HepG2 (cell line): ENCODE data around the gene TEX22. TPM values are rescaled to one million over a fixed set of nuclear protein-coding genes. Genes with fewer than 3 reads are reported as not detected.
A peak's percentile ranks its signal among the peaks of the same experiment; 100 is the strongest.

Experiments
- ATAC-seq: fragments of 200-7000 bp; cut with Tn5 transposase; 3 replicates; pipeline ENCODE4 v1.9.1; 2020; ENCODE audit warnings: mild to moderate bottlenecking, moderate library complexity
- BruUV-seq: library from RNA; stranded (reverse); fragments of 400-500 nt; replicated peaks from 2 replicates; lab custom pipeline; 2021; lab: Mats Ljungman, UMichigan
- CTCF ChIA-PET: fragments of 300-600 bp; formaldehyde crosslinking; extraction: SDS; loops from one replicate; lab custom pipeline; 2021; ENCODE audit warnings: low total read pairs, inconsistent platforms, low intra/inter-chr PET ratio; lab: Yijun Ruan, JAX
- POLR2A ChIA-PET: fragments of 350-600 bp; sonication (Branson Sonifier 250); formaldehyde crosslinking; loops from one replicate; lab custom pipeline; 2020; ENCODE audit warnings: antibody characterized with exemption, inconsistent platforms; lab: Yijun Ruan, JAX
- DNase-seq: peaks from one replicate; pipeline ENCODE4 v3.0.0-alpha.2; 2015; ENCODE audit warnings: low spot score
- FAIRE-seq: peaks from 3 replicates; lab custom pipeline; 2011; peaks lifted over from hg19 to GRCh38; lab: Jason Lieb, UNC
- H2AFZ ChIP-seq: one replicate; pipeline ENCODE4 v1.6.1; 2011; ENCODE audit warnings: low read length, inconsistent platforms
- H3K27ac ChIP-seq: fragments of 300-600 bp; 3 replicates; pipeline ENCODE4 v1.8.0; 2011; ENCODE audit warnings: mixed run types, mild to moderate bottlenecking, mixed read lengths, low read length, inconsistent platforms; ENCODE audit not compliant: insufficient read depth; ENCODE audit errors: extremely low read length
- H3K27me3 ChIP-seq, 2 experiments: fragments of 200-600 bp in 1 of 2; 2 replicates in 1 of 2; 3 replicates in 1 of 2; pipeline versions ENCODE4 v1.6.0 to v1.8.0; 2011; ENCODE audit warnings: low read length in 2 of 2, mild to moderate bottlenecking in 2 of 2, moderate library complexity in 2 of 2, inconsistent platforms in 1 of 2; ENCODE audit not compliant: insufficient read depth in 2 of 2, control insufficient read depth in 1 of 2
- H3K36me3 ChIP-seq, 2 experiments: fragments of 200-600 bp in 1 of 2; replicated peaks in 1 of 2; 2 replicates in 1 of 2; 3 replicates in 1 of 2; pipeline versions ENCODE4 v1.5.1 to v1.8.0; 2011; ENCODE audit warnings: low read length in 2 of 2, inconsistent platforms in 1 of 2; ENCODE audit not compliant: insufficient read depth in 2 of 2, control insufficient read depth in 1 of 2
- H3K4me1 ChIP-seq: 2 replicates; pipeline ENCODE4 v1.5.1; 2012; ENCODE audit warnings: low read length, inconsistent platforms; ENCODE audit not compliant: insufficient read depth
- H3K4me2 ChIP-seq: 2 replicates; pipeline ENCODE4 v1.6.0; 2011; ENCODE audit warnings: low read depth, low read length, inconsistent platforms
- H3K4me3 ChIP-seq, 3 experiments: fragments of 200-600 bp in 1 of 3; sonication (generic), shearing (Covaris generic) in 1 of 3; replicated peaks in 1 of 3; 2 replicates each; pipeline ENCODE4 v1.5.1; 2011 to 2016; ENCODE audit warnings: low read length in 3 of 3, inconsistent platforms in 2 of 3, low read depth in 2 of 3, mild to moderate bottlenecking in 2 of 3, control low read depth in 1 of 3, mixed read lengths in 1 of 3; ENCODE audit not compliant: insufficient read depth in 1 of 3
- H3K79me2 ChIP-seq: one replicate; pipeline ENCODE4 v1.6.1; 2011; ENCODE audit warnings: low read length, inconsistent platforms; ENCODE audit not compliant: insufficient read depth
- H3K9ac ChIP-seq: 2 replicates; pipeline ENCODE4 v1.6.0; 2011; ENCODE audit warnings: mild to moderate bottlenecking, low read depth, low read length, inconsistent platforms; ENCODE audit not compliant: insufficient read depth
- H3K9me3 ChIP-seq: 2 replicates; pipeline ENCODE4 v1.5.1; 2012; ENCODE audit warnings: mild to moderate bottlenecking, low read length
- H4K20me1 ChIP-seq: 2 replicates; pipeline ENCODE4 v1.6.0; 2011; ENCODE audit warnings: inconsistent platforms, mild to moderate bottlenecking, low read length, moderate library complexity; ENCODE audit not compliant: insufficient read depth
- DPF2 ChIP-seq: sonication (generic); formaldehyde crosslinking; IDR thresholded peaks from 2 replicates; pipeline ENCODE4 v1.4.0; 2020; ENCODE audit warnings: mild to moderate bottlenecking, low read depth, missing genetic modification reagents, borderline replicate concordance
- HOXA5 ChIP-seq: sonication (generic); formaldehyde crosslinking; IDR thresholded peaks from 2 replicates; pipeline ENCODE4 v1.4.0; 2020; ENCODE audit warnings: missing genetic modification reagents
- RBFOX2 ChIP-seq: fragments of 200-400 bp; formaldehyde crosslinking; IDR thresholded peaks from 2 replicates; pipeline ENCODE4 v1.6.1; 2017; ENCODE audit warnings: low read depth, mild to moderate bottlenecking, low read length
- RBM22 ChIP-seq: fragments of 200-400 bp; formaldehyde crosslinking; optimal IDR thresholded peaks from 2 replicates; pipeline ENCODE3; 2017; ENCODE audit warnings: mild to moderate bottlenecking, low read length, moderate library complexity
- TCF7L2 ChIP-seq: IDR thresholded peaks from 2 replicates; pipeline ENCODE4 v1.6.1; 2011; ENCODE audit warnings: mild to moderate bottlenecking, low read depth, low read length, moderate library complexity
- UBTF ChIP-seq: sonication (generic); formaldehyde crosslinking; IDR thresholded peaks from 2 replicates; pipeline ENCODE4 v1.4.0; 2020; ENCODE audit warnings: mild to moderate bottlenecking, missing genetic modification reagents
- ZKSCAN5 ChIP-seq: sonication (generic); formaldehyde crosslinking; IDR thresholded peaks from 2 replicates; pipeline ENCODE4 v1.5.1; 2020; ENCODE audit warnings: mild to moderate bottlenecking, missing genetic modification reagents
- ZNF251 ChIP-seq: sonication (generic); formaldehyde crosslinking; IDR thresholded peaks from 2 replicates; pipeline ENCODE4 v1.9.0; 2021; ENCODE audit warnings: mild to moderate bottlenecking, missing genetic modification reagents
- ZNF274 ChIP-seq: sonication (generic); formaldehyde crosslinking; IDR thresholded peaks from 2 replicates; pipeline ENCODE4 v1.5.1; 2020; ENCODE audit warnings: mild to moderate bottlenecking, missing genetic modification reagents
- ZNF34 ChIP-seq: sonication (generic); formaldehyde crosslinking; IDR thresholded peaks from 2 replicates; pipeline ENCODE4 v1.4.0; 2020; ENCODE audit warnings: mild to moderate bottlenecking, missing genetic modification reagents, borderline replicate concordance
- ZNF468 ChIP-seq: sonication (generic); formaldehyde crosslinking; IDR thresholded peaks from 2 replicates; pipeline ENCODE4 v1.8.0; 2022; ENCODE audit warnings: mild to moderate bottlenecking, moderate library complexity, missing genetic modification reagents
- ZNF672 ChIP-seq: sonication (generic); formaldehyde crosslinking; IDR thresholded peaks from 2 replicates; pipeline ENCODE4 v1.8.1; 2022; ENCODE audit warnings: missing genetic modification reagents
- ZSCAN5A ChIP-seq: sonication (generic); formaldehyde crosslinking; IDR thresholded peaks from 2 replicates; pipeline ENCODE4 v1.8.0; 2022; ENCODE audit warnings: mild to moderate bottlenecking, missing genetic modification reagents, borderline replicate concordance
- WGBS: methylation state at CpG from one replicate; pipeline ENCODE4 v1.1.6; 2017; ENCODE audit warnings: low lambda C conversion rate; 5-methylcytosine and 5-hydroxymethylcytosine counted together
- in situ Hi-C: cut with HindIII; loops from 2 replicates; pipeline ENCODE4 v1.10.0; 2017; ENCODE audit warnings: low pct_unique_long_range_greater_than_20kb; ENCODE audit not compliant: extremely low pct_ligation_motif_present
- intact Hi-C: fragments of 100-400 bp; cut with micrococcal nuclease; formaldehyde crosslinking; loops from one replicate; pipeline ENCODE4 v1.10.0; 2022; ENCODE audit not compliant: unreplicated experiment
- polyA plus RNA-seq, 8 experiments: library from polyadenylated mRNA; depleted of rRNA in 3 of 8; stranded (reverse) in 7 of 8; unstranded in 1 of 8; fragments of >200 nt; fragmentation: Illumina TruSeq in 4 of 8; extraction: Trizol in 4 of 8; gene quantifications; 2 replicates each; pipeline versions ENCODE4 v1.2.1 to v1.2.3, GENCODE V29; 2011 to 2016; ENCODE audit warnings: low read depth in 4 of 8, missing spikeins in 1 of 8, mixed read lengths in 1 of 8; ENCODE audit not compliant: insufficient read depth in 1 of 8
- total RNA-seq, 5 experiments: library from RNA; depleted of rRNA; stranded (reverse); fragments of >200 nt; fragmentation: Illumina TruSeq; extraction: Trizol; gene quantifications; 2 replicates each; pipeline ENCODE4 v1.2.3, GENCODE V29; 2016; ENCODE audit warnings: low read depth in 1 of 5

The TEX22 gene
- total and polyA plus RNA-seq, 2 of the 13 experiments (the other 11 are each of a cell fraction or from before 2014, with no cell fraction given), result 0.07 to 0.27 TPM

DNA sequence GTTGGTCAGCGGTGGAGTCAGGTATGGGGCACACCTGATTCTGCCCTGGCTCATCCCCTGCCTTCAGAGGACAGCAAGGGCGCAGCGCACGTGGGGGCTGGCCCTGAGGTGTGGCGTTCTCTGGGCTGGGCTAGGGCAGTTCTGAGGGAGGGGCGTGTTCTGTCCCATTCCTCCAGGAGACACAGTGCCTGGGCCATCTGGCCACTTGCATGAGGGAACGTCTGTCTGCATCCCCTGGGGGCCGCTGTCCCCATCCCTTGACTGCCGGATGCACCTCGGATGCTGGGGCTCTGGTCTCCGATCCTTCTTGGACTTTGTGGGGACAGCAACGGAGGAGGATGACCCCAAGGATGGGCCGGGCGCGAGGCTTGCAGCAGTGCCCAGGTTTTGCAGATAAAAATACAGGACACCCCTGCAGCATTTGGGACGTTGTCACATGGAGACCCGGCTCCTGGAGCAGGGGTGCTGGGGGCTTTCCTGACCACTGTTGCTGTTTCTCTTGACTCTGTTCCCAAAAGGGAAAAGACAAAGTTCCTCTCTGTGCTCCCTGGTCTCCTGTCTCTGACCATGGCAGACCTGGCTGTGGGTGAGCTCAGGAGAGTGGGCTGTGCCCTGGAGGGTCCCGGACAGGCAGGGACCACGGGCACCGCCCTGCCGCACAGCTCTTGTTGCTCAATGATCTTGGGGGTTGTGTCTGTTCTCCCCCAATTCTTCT is 28.2 kb downstream of the TEX22 start (continued):
- no peak for TF ChIP-seq UBTF (CRISPR knock-in tag)
- TF ChIP-seq ZKSCAN5 (CRISPR knock-in tag), result no peak
- 0 out of 2 replicates have a peak, but pooled peaks have one; percentile 42 for TF ChIP-seq RBFOX2
- TF ChIP-seq ZNF251, result no peak
- peak; percentile 72 for TF ChIP-seq RBM22
- TF ChIP-seq DPF2, result no peak
- no peak for TF ChIP-seq HOXA5 (CRISPR knock-in tag)

- H3K27me3 ChIP-seq, result no peaks in the 10 kb centered on the region
- CTCF ChIA-PET, result no interaction called here
- H3K79me2 ChIP-seq, result peaks cover 38% of the 10 kb centered on the region
- BruUV-seq, result no TSS peak
- 96% methylated on average over 10 of the region's 10 CpGs for WGBS
- H3K9ac ChIP-seq, result no peak overlapping the region
- FAIRE-seq, result no peak
- TF ChIP-seq ZNF34 (CRISPR knock-in tag) (no peak), ZSCAN5A (no peak), ZNF274 (CRISPR knock-in tag) (no peak), ZNF672 (CRISPR knock-in tag) (no peak), TCF7L2 (no peak), ZNF468 (CRISPR knock-in tag) (no peak)
- peaks cover 24% of the 10 kb centered on the region for H3K4me1 ChIP-seq
- H3K27ac ChIP-seq, result no peak overlapping the region
- no peak for DNase-seq
- no peak overlapping the region for H2AFZ ChIP-seq
- H3K4me3 ChIP-seq, result no peak overlapping the region
- H4K20me1 ChIP-seq, result 0 out of 2 replicates have a peak, but pooled peaks cover 3% of the 10 kb centered on the region
- in situ Hi-C loops, result no loop called here
- no peak for ATAC-seq
- POLR2A ChIA-PET, result no interaction called here
- H3K9me3 ChIP-seq, result no peaks in the 10 kb centered on the region
- H3K36me3 ChIP-seq, result peaks cover 4 to 25% of the 10 kb centered on the region in 2 experiments; a peak in 3 of 5 replicates
- no peak overlapping the region for H3K4me2 ChIP-seq
- intact Hi-C loops, result no loop called here
These were observed 29.1 kb downstream of the TEX22 start for GRCh38 chr14:105427412-105427811.
